Lower leg skin (tissue), 3 donors: ENCODE measurements around the gene ASF1B.

Experiments
- POLR2A ChIP-seq, 2 donors: fragments of 450-650 bp; IDR thresholded peaks; one replicate each; pipeline ENCODE4 v1.6.1; 2016 to 2017; ENCODE audit warnings: antibody characterized with exemption in 2 of 2, mild to moderate bottlenecking in 1 of 2, moderate library complexity in 1 of 2
- TF ChIP-seq, protein P1 (sequence below), 3 donors: fragments of 450-650 bp; IDR thresholded peaks; one replicate each; pipeline ENCODE4 v1.5.1; 2016; ENCODE audit warnings: antibody characterized with exemption in 3 of 3, mild to moderate bottlenecking in 3 of 3, moderate library complexity in 2 of 3

GRCh38 chr19:14168993-14169392, 32.6 kb upstream of the ASF1B start:
- TF ChIP-seq, protein P1, sequence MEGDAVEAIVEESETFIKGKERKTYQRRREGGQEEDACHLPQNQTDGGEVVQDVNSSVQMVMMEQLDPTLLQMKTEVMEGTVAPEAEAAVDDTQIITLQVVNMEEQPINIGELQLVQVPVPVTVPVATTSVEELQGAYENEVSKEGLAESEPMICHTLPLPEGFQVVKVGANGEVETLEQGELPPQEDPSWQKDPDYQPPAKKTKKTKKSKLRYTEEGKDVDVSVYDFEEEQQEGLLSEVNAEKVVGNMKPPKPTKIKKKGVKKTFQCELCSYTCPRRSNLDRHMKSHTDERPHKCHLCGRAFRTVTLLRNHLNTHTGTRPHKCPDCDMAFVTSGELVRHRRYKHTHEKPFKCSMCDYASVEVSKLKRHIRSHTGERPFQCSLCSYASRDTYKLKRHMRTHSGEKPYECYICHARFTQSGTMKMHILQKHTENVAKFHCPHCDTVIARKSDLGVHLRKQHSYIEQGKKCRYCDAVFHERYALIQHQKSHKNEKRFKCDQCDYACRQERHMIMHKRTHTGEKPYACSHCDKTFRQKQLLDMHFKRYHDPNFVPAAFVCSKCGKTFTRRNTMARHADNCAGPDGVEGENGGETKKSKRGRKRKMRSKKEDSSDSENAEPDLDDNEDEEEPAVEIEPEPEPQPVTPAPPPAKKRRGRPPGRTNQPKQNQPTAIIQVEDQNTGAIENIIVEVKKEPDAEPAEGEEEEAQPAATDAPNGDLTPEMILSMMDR (IDR thresholded peaks at IDR 0.05) = no peak
- TF ChIP-seq POLR2A (IDR thresholded peaks at IDR 0.05) = no peak
